Esophagus squamous epithelium (tissue), 4 donors: Measurements from ENCODE around the gene COX4I1.

Experiments
- POLR2A ChIP-seq, 4 donors: fragments of 450-650 bp; IDR thresholded peaks; one replicate each; pipeline ENCODE4 v1.6.1; 2017; ENCODE audit warnings: antibody characterized with exemption in 4 of 4, mild to moderate bottlenecking in 4 of 4, moderate library complexity in 3 of 4
- TF ChIP-seq, protein P1 (sequence below), 6 experiments: fragments of 450-650 bp in 4 of 6; fragments of 200-600 bp in 2 of 6; sonication (generic) in 2 of 6; IDR thresholded peaks; one replicate each; pipeline ENCODE4 v1.5.1; 2016 to 2019; ENCODE audit warnings: antibody characterized with exemption in 6 of 6, mild to moderate bottlenecking in 4 of 6, moderate library complexity in 4 of 6

DNA sequence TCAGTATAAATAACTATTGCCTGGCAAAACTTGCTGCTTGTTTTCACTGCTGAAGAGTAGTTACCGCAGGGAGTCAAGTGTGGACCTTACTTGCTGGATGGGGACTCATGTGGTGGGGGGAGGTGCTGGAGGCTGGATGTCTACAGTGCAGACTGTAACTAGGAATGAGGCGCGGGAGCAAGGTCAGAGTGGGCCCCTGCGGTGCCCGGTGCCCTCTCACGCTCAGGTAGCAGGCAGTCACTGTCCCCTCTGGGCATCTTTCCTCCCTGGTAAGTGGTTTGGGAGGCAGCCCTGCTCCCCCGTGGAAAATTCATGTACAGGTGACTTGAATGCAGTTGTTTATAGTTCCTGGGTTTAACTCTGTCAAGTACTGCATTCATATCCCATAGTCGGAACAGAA, 4.8 kb upstream of the COX4I1 start:
- TF ChIP-seq POLR2A (IDR thresholded peaks at IDR 0.05), result no peak
- TF ChIP-seq, protein P1, sequence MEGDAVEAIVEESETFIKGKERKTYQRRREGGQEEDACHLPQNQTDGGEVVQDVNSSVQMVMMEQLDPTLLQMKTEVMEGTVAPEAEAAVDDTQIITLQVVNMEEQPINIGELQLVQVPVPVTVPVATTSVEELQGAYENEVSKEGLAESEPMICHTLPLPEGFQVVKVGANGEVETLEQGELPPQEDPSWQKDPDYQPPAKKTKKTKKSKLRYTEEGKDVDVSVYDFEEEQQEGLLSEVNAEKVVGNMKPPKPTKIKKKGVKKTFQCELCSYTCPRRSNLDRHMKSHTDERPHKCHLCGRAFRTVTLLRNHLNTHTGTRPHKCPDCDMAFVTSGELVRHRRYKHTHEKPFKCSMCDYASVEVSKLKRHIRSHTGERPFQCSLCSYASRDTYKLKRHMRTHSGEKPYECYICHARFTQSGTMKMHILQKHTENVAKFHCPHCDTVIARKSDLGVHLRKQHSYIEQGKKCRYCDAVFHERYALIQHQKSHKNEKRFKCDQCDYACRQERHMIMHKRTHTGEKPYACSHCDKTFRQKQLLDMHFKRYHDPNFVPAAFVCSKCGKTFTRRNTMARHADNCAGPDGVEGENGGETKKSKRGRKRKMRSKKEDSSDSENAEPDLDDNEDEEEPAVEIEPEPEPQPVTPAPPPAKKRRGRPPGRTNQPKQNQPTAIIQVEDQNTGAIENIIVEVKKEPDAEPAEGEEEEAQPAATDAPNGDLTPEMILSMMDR (IDR thresholded peaks at IDR 0.05), result no peak
